GM21390 (cell line): ENCODE results near the gene SPEF1.

ENCODE experiments used
- ATAC-seq: cut with Tn5 transposase; IDR thresholded peaks from one replicate; pipeline ENCODE4 v1.9.1; 2021; ENCODE audit not compliant: unreplicated experiment

Gene SPEF1

GRCh38 chr20:3751305-3751674 lies 30.0 kb downstream of the SPEF1 start:
- no peak for ATAC-seq

- no peak for ATAC-seq
Measured at GRCh38 chr20:3749689-3750531, 31.3 kb downstream of the SPEF1 start.

- ATAC-seq = no peak
Measured at GRCh38 chr20:3749087-3749688, 32.1 kb downstream of the SPEF1 start.

- ATAC-seq = no peak
Measured at GRCh38 chr20:3748073-3748472, 33.2 kb downstream of the SPEF1 start.

GRCh38 chr20:3747471-3747870 lies 33.8 kb downstream of the SPEF1 start:
- ATAC-seq = no peak

GRCh38 chr20:3745686-3746173 lies 35.5 kb downstream of the SPEF1 start:
- ATAC-seq = no peak

- no peak for ATAC-seq
Measured at GRCh38 chr20:3744806-3745685, 36.2 kb downstream of the SPEF1 start.

GRCh38 chr20:3744037-3744436 lies 37.2 kb downstream of the SPEF1 start:
- no peak for ATAC-seq

- ATAC-seq = no peak
Measured at GRCh38 chr20:3743251-3743650, 38.0 kb downstream of the SPEF1 start.

- ATAC-seq = no peak
Measured at GRCh38 chr20:3741836-3742458, 39.3 kb downstream of the SPEF1 start.

- ATAC-seq = no peak
Measured at GRCh38 chr20:3740615-3741301, 40.5 kb downstream of the SPEF1 start.

- ATAC-seq = no peak
Measured at GRCh38 chr20:3739926-3740451, 41.3 kb downstream of the SPEF1 start.

- ATAC-seq = no peak
Measured at GRCh38 chr20:3739054-3739925, 42.0 kb downstream of the SPEF1 start.

- no peak for ATAC-seq
Measured at GRCh38 chr20:3738111-3739053, 42.9 kb downstream of the SPEF1 start.

- no peak for ATAC-seq
Measured at GRCh38 chr20:3735768-3736167, 45.5 kb downstream of the SPEF1 start.

- ATAC-seq = no peak
Measured at GRCh38 chr20:3734111-3734843, 47.0 kb downstream of the SPEF1 start.
